ENCODE data around the gene FLNC. TPM values are rescaled to one million over a fixed set of nuclear protein-coding genes. Genes with fewer than 3 reads are reported as not detected.
A peak's percentile ranks its signal among the peaks of the same experiment; 100 is the strongest.

Gene FLNC
- total RNA-seq, 5 donors from 2014 or later (not counting 1 experiment from before 2014, with no cell fraction given) = 0.05 to 0.93 (median 0.38) TPM

DNA sequence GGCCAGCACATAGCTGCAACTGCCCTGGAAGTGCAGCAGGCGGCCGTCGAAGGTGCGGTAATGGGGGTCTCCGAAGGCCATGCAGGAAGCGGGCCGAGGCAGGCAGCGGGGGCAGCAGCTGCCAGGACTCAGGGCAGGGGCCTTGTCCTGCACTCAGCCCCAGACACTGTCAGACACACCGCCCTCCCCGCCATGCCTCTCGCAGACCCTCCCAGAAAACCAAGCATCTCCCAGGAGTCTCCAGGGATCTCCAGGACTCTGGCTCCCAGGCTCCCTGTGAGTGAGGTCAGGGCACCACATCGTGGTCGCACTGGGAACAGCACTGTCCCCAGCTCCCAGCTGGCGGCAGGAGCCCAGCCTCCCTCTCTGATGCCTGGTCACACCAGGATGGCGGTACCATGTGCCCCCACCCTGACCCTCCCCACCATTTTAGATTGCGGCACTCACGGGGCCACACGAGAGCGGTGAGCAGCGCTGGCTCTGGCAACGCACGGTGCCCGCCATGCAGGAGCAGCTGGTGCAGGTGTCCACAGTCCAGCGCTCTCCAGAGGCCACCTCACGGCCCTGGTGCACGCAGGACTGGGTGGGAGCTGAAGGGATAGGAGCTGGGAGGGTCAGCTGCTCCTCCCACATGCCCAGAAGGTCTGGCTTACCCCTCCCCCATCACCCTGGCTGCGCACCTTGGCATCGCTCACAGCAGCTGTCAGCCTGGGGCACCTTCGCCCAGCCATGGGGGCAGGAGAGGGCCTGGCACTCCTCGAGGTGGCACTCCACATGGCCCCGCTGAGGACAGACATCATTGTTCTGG is 49.9 kb downstream of the FLNC start:
- CTCF ChIA-PET = interaction anchor here in 1 of 2 donors (1.0 kb wide), 1 partner anchor 126 kb away, joined by 5 read pairs; no protein-coding TSS in a partner anchor
- POLR2A ChIA-PET = no interaction called here
- ATAC-seq (replicated peaks in 1 of 4) = no peak

DNA sequence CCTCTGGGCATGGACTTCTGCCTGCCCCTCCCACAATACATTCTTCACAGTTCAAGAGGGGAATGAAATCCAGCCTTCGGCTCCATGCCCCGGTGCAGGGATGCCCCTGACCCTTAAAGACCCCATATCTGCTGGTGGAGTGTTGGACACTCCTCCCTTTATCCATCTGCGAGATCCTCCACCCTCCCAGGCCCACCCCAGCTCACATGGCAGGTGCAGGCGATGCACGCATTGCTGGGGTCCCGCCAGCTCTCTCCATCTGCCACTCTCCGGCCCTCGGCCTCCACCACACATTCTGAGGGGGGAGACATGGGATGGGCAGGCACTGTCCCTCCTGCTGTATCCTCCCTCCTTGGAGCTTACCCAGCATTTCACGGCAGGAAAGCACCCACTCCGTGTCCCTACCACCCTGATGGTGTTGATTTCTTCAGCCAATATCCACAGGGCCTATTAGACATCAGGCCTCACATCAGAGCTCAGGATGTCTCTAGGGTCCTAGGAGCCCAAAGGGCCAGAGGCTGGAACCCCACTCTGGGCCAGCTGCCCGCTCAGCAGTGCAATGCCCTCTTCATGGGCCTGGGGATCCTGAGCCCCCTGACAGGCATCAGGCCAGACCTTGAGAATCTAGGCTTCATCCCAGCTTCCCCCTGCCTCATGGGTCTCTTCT is 50.7 kb downstream of the FLNC start:
- 88% methylated on average over 3 of the region's 11 CpGs for WGBS (ENCODE audit: insufficient coverage)
- Histone ChIP-seq H3K27ac (ENCODE audit: low read length) (no peak overlapping the region), H3K27me3 (replicated peaks in 1 of 2; ENCODE audit: control insufficient read depth in 2 of 2, extremely low read depth in 1 of 2, insufficient read depth in 2 of 2, low read length in 1 of 2) (peaks cover 0 to 30% of the 10 kb centered on the region in 2 experiments), H3K36me3 (ENCODE audit: control insufficient read depth in 2 of 2, extremely low read depth in 1 of 2, insufficient read depth in 1 of 2, low read length in 1 of 2) (no peaks in the 10 kb centered on the region), H3K9me3 (no peaks in the 10 kb centered on the region), H3K4me3 (ENCODE audit: control insufficient read depth in 1 of 2, extremely low read depth in 1 of 2, low read length in 1 of 2) (no peak overlapping the region), H3K4me1 (ENCODE audit: control insufficient read depth in 1 of 2, extremely low read depth in 1 of 2, insufficient read depth in 2 of 2, low read length in 2 of 2) (peaks cover 2 to 14% of the 10 kb centered on the region in 2 experiments)
- DNase-seq (no peak), ATAC-seq (replicated peaks in 1 of 4) (no peak)
- H3K36me3 Mint-ChIP-seq = no peaks in the 10 kb centered on the region
- ChIA-PET CTCF (interaction anchor here in 1 of 2 donors (0.5 to 1.4 kb wide), 4 partner anchors 8 to 126 kb away, joined by 3 to 6 read pairs (median 4); no protein-coding TSS in a partner anchor), POLR2A (no interaction called here)
- H3K9me3 Mint-ChIP-seq = no peaks in the 10 kb centered on the region
- no peak overlapping the region for H3K27ac Mint-ChIP-seq
- H3K4me3 Mint-ChIP-seq = no peak overlapping the region
- H3K4me1 Mint-ChIP-seq = peaks cover 0 to 3% (median 0%) of the 10 kb centered on the region in 3 donors
- peaks cover 4% of the 10 kb centered on the region in 2 donors for H3K27me3 Mint-ChIP-seq

More for the DNA sequence above, 49.9 kb downstream of the FLNC start:
- DNase-seq = peak in 1 of 35 experiments; percentile 26
- Mint-ChIP-seq H3K36me3 (no peaks in the 10 kb centered on the region), H3K27me3 (peaks cover 0 to 1% of the 10 kb centered on the region in 2 donors), H3K27ac (no peak overlapping the region), H3K4me3 (no peak overlapping the region), H3K9me3 (no peaks in the 10 kb centered on the region), H3K4me1 (peaks cover 0 to 3% (median 0%) of the 10 kb centered on the region in 3 donors)
- Histone ChIP-seq H3K27ac (ENCODE audit: low read length) (no peak overlapping the region), H3K27me3 (replicated peaks in 1 of 2; ENCODE audit: control insufficient read depth in 2 of 2, extremely low read depth in 1 of 2, insufficient read depth in 2 of 2, low read length in 1 of 2) (peaks cover 0 to 24% of the 10 kb centered on the region in 2 experiments), H3K36me3 (ENCODE audit: control insufficient read depth in 2 of 2, extremely low read depth in 1 of 2, insufficient read depth in 1 of 2, low read length in 1 of 2) (no peaks in the 10 kb centered on the region), H3K4me3 (ENCODE audit: control insufficient read depth in 1 of 2, extremely low read depth in 1 of 2, low read length in 1 of 2) (no peak overlapping the region), H3K4me1 (ENCODE audit: control insufficient read depth in 1 of 2, extremely low read depth in 1 of 2, insufficient read depth in 2 of 2, low read length in 2 of 2) (peaks cover 2 to 14% of the 10 kb centered on the region in 2 experiments), H3K9me3 (no peaks in the 10 kb centered on the region)
- WGBS (ENCODE audit: insufficient coverage) = 64% methylated on average over 19 of the region's 31 CpGs

- Histone ChIP-seq H3K27me3 (replicated peaks in 1 of 2; ENCODE audit: control insufficient read depth in 2 of 2, extremely low read depth in 1 of 2, insufficient read depth in 2 of 2, low read length in 1 of 2) (peaks cover 0 to 34% of the 10 kb centered on the region in 2 experiments), H3K27ac (ENCODE audit: low read length) (no peak overlapping the region), H3K4me3 (ENCODE audit: control insufficient read depth in 1 of 2, extremely low read depth in 1 of 2, low read length in 1 of 2) (no peak overlapping the region), H3K4me1 (ENCODE audit: control insufficient read depth in 1 of 2, extremely low read depth in 1 of 2, insufficient read depth in 2 of 2, low read length in 2 of 2) (peaks cover 2 to 14% of the 10 kb centered on the region in 2 experiments), H3K9me3 (no peaks in the 10 kb centered on the region), H3K36me3 (ENCODE audit: control insufficient read depth in 2 of 2, extremely low read depth in 1 of 2, insufficient read depth in 1 of 2, low read length in 1 of 2) (no peaks in the 10 kb centered on the region)
- 76% methylated on average over 6 of the region's 10 CpGs for WGBS (ENCODE audit: insufficient coverage)
- Mint-ChIP-seq H3K9me3 (no peaks in the 10 kb centered on the region), H3K36me3 (no peaks in the 10 kb centered on the region), H3K4me3 (no peak overlapping the region), H3K27ac (no peak overlapping the region), H3K4me1 (peaks cover 0 to 3% (median 0%) of the 10 kb centered on the region in 3 donors), H3K27me3 (peaks cover 5 to 6% of the 10 kb centered on the region in 2 donors)
- ChIA-PET POLR2A (no interaction called here), CTCF (interaction anchor here in 1 of 2 donors (0.5 to 1.4 kb wide), 4 partner anchors 8 to 942 kb away, joined by 3 to 6 read pairs (median 4); no protein-coding TSS in a partner anchor)
- DNase-seq (no peak), ATAC-seq (replicated peaks in 1 of 4) (no peak)
Measured at GRCh38 chr7:128881458-128882125, 51.4 kb downstream of the FLNC start.

DNA sequence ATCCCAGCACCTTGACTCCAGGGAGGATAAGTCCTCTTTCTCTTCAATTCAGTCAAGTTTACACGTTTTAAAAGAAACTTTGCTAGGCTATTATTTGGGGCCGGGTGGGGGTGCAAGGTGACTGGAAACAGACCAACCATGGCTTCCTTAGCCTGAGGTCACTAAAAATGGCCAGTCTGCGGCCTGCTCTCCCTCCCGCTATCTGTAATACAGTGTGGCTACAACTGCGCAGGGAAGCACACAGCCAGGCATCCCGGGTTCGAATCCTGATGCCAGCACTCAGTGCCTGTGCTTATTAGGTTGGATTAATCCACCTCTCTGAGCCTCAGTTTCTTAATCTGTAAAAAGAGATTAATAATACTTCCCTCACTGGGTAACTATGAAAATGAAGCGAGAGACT is 51.9 kb downstream of the FLNC start:
- Mint-ChIP-seq H3K27me3 (peaks cover 5 to 10% of the 10 kb centered on the region in 2 donors), H3K36me3 (no peaks in the 10 kb centered on the region), H3K4me1 (peaks cover 0 to 3% (median 0%) of the 10 kb centered on the region in 3 donors), H3K9me3 (no peaks in the 10 kb centered on the region), H3K4me3 (no peak overlapping the region), H3K27ac (no peak overlapping the region)
- Histone ChIP-seq H3K27me3 (replicated peaks in 1 of 2; ENCODE audit: control insufficient read depth in 2 of 2, extremely low read depth in 1 of 2, insufficient read depth in 2 of 2, low read length in 1 of 2) (peaks cover 0 to 35% of the 10 kb centered on the region in 2 experiments), H3K9me3 (no peaks in the 10 kb centered on the region), H3K36me3 (ENCODE audit: control insufficient read depth in 2 of 2, extremely low read depth in 1 of 2, insufficient read depth in 1 of 2, low read length in 1 of 2) (no peaks in the 10 kb centered on the region), H3K4me1 (ENCODE audit: control insufficient read depth in 1 of 2, extremely low read depth in 1 of 2, insufficient read depth in 2 of 2, low read length in 2 of 2) (peaks cover 2 to 14% of the 10 kb centered on the region in 2 experiments), H3K27ac (ENCODE audit: low read length) (no peak overlapping the region), H3K4me3 (ENCODE audit: control insufficient read depth in 1 of 2, extremely low read depth in 1 of 2, low read length in 1 of 2) (no peak overlapping the region)
- DNase-seq (no peak), ATAC-seq (replicated peaks in 1 of 4) (no peak)
- 100% methylated on average over 1 of the region's 8 CpGs for WGBS (ENCODE audit: insufficient coverage)
- POLR2A ChIA-PET = no interaction called here
- CTCF ChIA-PET = interaction anchor here in 1 of 2 donors (0.5 to 1.4 kb wide), 2 partner anchors 9 to 942 kb away, joined by 3 to 4 read pairs; no protein-coding TSS in a partner anchor

DNA sequence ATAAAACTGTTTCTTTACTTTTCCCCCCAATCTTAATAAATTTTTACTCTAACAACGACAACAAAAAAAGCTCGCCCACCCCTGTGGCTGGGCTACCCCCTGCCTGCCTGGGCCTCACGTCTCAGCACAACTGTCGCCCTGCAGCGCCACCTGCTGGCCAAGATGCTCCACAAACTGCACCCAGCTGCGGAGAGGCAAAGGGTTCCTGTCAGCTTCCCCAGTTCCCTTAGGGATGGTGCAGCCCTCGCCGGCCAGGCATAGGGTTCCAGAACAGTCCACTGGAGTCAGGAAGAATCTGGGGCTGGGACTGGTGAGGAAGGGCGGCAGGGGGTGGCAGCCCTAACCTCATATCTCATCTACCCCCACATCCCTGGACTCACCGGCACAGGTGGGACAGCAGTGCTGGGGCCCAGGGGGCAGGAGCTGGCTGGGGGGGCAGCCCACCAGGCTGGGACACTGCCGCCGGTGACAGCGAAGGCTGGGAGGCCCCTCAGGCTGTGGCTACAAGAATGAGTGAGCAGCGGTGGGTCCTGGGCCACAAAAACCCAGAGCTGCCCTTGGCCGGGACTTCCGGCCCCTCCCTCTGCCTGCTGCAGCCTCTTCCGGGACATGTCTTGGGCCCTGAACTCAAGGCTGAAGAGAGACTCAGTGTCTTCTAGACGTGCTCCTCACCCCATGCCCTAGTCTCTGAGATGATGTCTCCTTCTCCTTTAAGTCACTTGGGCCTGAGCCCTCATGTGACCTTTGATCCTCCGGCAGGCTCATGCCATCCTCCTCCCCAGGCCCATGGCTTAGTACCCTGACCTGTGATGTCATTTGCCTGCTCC is 53.6 kb downstream of the FLNC start:
- WGBS (ENCODE audit: insufficient coverage) = 36% methylated on average over 14 of the region's 19 CpGs
- ChIA-PET CTCF (interaction anchor here (0.6 to 2.0 kb wide), 9 partner anchors 21 to 618 kb away, joined by 3 to 9 read pairs (median 3); partner anchors contain the start of gene ATP6V1F (in 1 of the 2)), POLR2A (no interaction called here)
- Mint-ChIP-seq H3K36me3 (no peaks in the 10 kb centered on the region), H3K27me3 (peaks cover 5 to 11% of the 10 kb centered on the region in 2 donors), H3K9me3 (no peaks in the 10 kb centered on the region), H3K4me1 (peaks cover 0 to 3% (median 0%) of the 10 kb centered on the region in 3 donors), H3K27ac (no peak overlapping the region), H3K4me3 (peak overlapping the region in 2 of 3 donors; percentile 14 to 41)
- H3K27ac ChIP-seq (ENCODE audit: low read length) = no peak overlapping the region
- peaks cover 0 to 10% of the 10 kb centered on the region in 2 experiments for H3K4me1 ChIP-seq (ENCODE audit: control insufficient read depth in 1 of 2, extremely low read depth in 1 of 2, insufficient read depth in 2 of 2, low read length in 2 of 2)
- H3K27me3 ChIP-seq (replicated peaks in 1 of 2; ENCODE audit: control insufficient read depth in 2 of 2, extremely low read depth in 1 of 2, insufficient read depth in 2 of 2, low read length in 1 of 2) = peaks cover 0 to 51% of the 10 kb centered on the region in 2 experiments
- peak; percentile 53 to 92 (median 80) for DNase-seq
- H3K4me3 ChIP-seq (ENCODE audit: control insufficient read depth in 1 of 2, extremely low read depth in 1 of 2, low read length in 1 of 2) = peak overlapping the region in 1 of 2 donors; percentile 37
- no peaks in the 10 kb centered on the region for H3K36me3 ChIP-seq (ENCODE audit: control insufficient read depth in 2 of 2, extremely low read depth in 1 of 2, insufficient read depth in 1 of 2, low read length in 1 of 2)
- ATAC-seq (replicated peaks in 1 of 4) = peak; percentile 73 to 90 (median 82)
- no peaks in the 10 kb centered on the region for H3K9me3 ChIP-seq

All from T-cell (primary cell).